AG09319 (cell line): ENCODE data around the gene CAPG.
"Not testable (repeated sequence)": the region's sequence is repeated elsewhere in the genome, so short reads cannot be mapped to it uniquely, and the experiment has no call there.

Experiments
- DNase-seq: peaks from one replicate; pipeline ENCODE4 v3.0.0-alpha.2; 2010; ENCODE audit warnings: low read depth; ENCODE audit errors: extremely low read depth
- CTCF ChIP-seq: IDR thresholded peaks from 2 replicates; pipeline ENCODE4 v1.5.1; 2011; ENCODE audit warnings: low read depth, mild to moderate bottlenecking, inconsistent platforms, low read length, moderate library complexity

Gene CAPG

GRCh38 chr2:85419009-85419675 is 9.0 kb upstream of the CAPG start:
- DNase-seq, result no peak
- no peak for TF ChIP-seq CTCF

- TF ChIP-seq CTCF, result no peak
- peak; percentile 52 for DNase-seq
Observed at GRCh38 chr2:85418132-85419008, 8.2 kb upstream of the CAPG start, which contains the start of gene SH2D6. Gene SH2D6 (plus strand): TSS chr2:85418714. CDS start chr2:85429466, 10,752 bp downstream.

GRCh38 chr2:85415980-85416650 is 5.9 kb upstream of the CAPG start:
- no peak for TF ChIP-seq CTCF
- no peak for DNase-seq

- no peak for TF ChIP-seq CTCF
- no peak for DNase-seq
Observed at GRCh38 chr2:85414761-85415553, 4.8 kb upstream of the CAPG start.

GRCh38 chr2:85414421-85414759 is 4.2 kb upstream of the CAPG start:
- DNase-seq, result not testable (repeated sequence)

- TF ChIP-seq CTCF, result no peak; the same call in 1 of the 2 replicates
- no peak for DNase-seq
Observed at GRCh38 chr2:85413592-85414420, 3.6 kb upstream of the CAPG start.

- TF ChIP-seq CTCF, result no peak
- DNase-seq, result no peak
Observed at GRCh38 chr2:85411405-85411748, 1.2 kb upstream of the CAPG start.
